Natural killer cell (primary cell): ENCODE results near the gene WLS. TPM values are rescaled to one million over a fixed set of nuclear protein-coding genes. Genes with fewer than 3 reads are reported as not detected.

ENCODE experiments used
- ATAC-seq, 3 donors: fragments of 150-1000 bp in 2 of 3; fragments of 200-7000 bp in 1 of 3; cut with Tn5 transposase; 1 replicate in 1 of 3; 2 replicates in 2 of 3; pipeline ENCODE4 v1.10.0; 2021; ENCODE audit warnings: mild to moderate bottlenecking in 2 of 3, moderate library complexity in 2 of 3
- DNase-seq, 2 donors: peaks; one replicate each; pipeline versions ENCODE4 v3.0.0 to v3.0.0-alpha.2; 2013 to 2021; ENCODE audit warnings: mixed read lengths in 1 of 2
- H3K27ac ChIP-seq: one replicate; pipeline ENCODE4 v1.5.1; 2013; ENCODE audit warnings: mild to moderate bottlenecking, low read length
- H3K27me3 ChIP-seq: one replicate; pipeline ENCODE4 v1.6.1; 2013; ENCODE audit warnings: low read length; ENCODE audit not compliant: control insufficient read depth, insufficient read depth
- H3K36me3 ChIP-seq: one replicate; pipeline ENCODE4 v1.6.1; 2013; ENCODE audit warnings: low read length; ENCODE audit not compliant: control insufficient read depth, insufficient read depth
- H3K4me1 ChIP-seq: one replicate; pipeline ENCODE4 v1.6.1; 2013; ENCODE audit warnings: low read length; ENCODE audit not compliant: control insufficient read depth, insufficient read depth
- H3K4me3 ChIP-seq: one replicate; pipeline ENCODE4 v1.5.1; 2013; ENCODE audit warnings: low read length
- H3K9me3 ChIP-seq: one replicate; pipeline ENCODE4 v1.6.1; 2013; ENCODE audit warnings: low read length; ENCODE audit not compliant: control insufficient read depth, insufficient read depth
- H3K27ac Mint-ChIP-seq, 2 donors: one replicate each; pipeline ENCODE4 v1.8.0; 2022; ENCODE audit warnings: mild to moderate bottlenecking in 2 of 2, mixed read lengths in 2 of 2, moderate library complexity in 1 of 2
- H3K27me3 Mint-ChIP-seq, 2 donors: one replicate each; pipeline ENCODE4 v1.8.0; 2022; ENCODE audit warnings: low read depth in 2 of 2, mixed read lengths in 2 of 2
- H3K36me3 Mint-ChIP-seq: one replicate; pipeline ENCODE4 v1.8.0; 2022; ENCODE audit warnings: mixed read lengths
- H3K4me1 Mint-ChIP-seq, 2 donors: one replicate each; pipeline ENCODE4 v1.8.0; 2022; ENCODE audit warnings: mixed read lengths in 2 of 2
- H3K4me3 Mint-ChIP-seq: one replicate; pipeline ENCODE4 v1.8.0; 2022; ENCODE audit warnings: mild to moderate bottlenecking, moderate library complexity, mixed read lengths
- H3K9me3 Mint-ChIP-seq, 2 donors: one replicate each; pipeline ENCODE4 v1.8.0; 2022; ENCODE audit warnings: mixed read lengths in 2 of 2
- CTCF ChIP-seq: fragments of 200-600 bp; IDR thresholded peaks from one replicate; pipeline ENCODE4 v1.8.0; 2022; ENCODE audit warnings: antibody characterized with exemption
- WGBS: methylation state at CpG from one replicate; pipeline ENCODE4 v1.1.7; 2013; ENCODE audit warnings: missing lambda C conversion rate; ENCODE audit not compliant: insufficient coverage; 5-methylcytosine and 5-hydroxymethylcytosine counted together
- intact Hi-C: fragments of 100-400 bp; cut with micrococcal nuclease; formaldehyde crosslinking; loops from one replicate; pipeline ENCODE4 v1.14.2; 2022
- total RNA-seq, 4 donors: library from RNA; stranded (reverse); fragments of 120-200 nt in 1 of 4; gene quantifications; one replicate each; pipeline versions ENCODE4 v1.2.3 to v1.2.4, GENCODE V29; 2013 to 2022

The WLS gene
- total RNA-seq, 3 donors from 2014 or later (not counting 1 experiment from before 2014, with no cell fraction given), result 0.75 to 1.4 TPM; not detected in 1

- H3K4me3 Mint-ChIP-seq, result no peak overlapping the region
- H3K4me1 ChIP-seq, result no peaks in the 10 kb centered on the region
- H3K9me3 ChIP-seq, result no peaks in the 10 kb centered on the region
- 87% methylated on average over 4 of the region's 4 CpGs for WGBS
- H3K27ac Mint-ChIP-seq, result no peak overlapping the region
- no peak overlapping the region for H3K27ac ChIP-seq
- H3K36me3 Mint-ChIP-seq, result no peaks in the 10 kb centered on the region
- DNase-seq (no peak), ATAC-seq (no peak)
- TF ChIP-seq CTCF, result no peak
- intact Hi-C loops, result no loop called here
- no peak overlapping the region for H3K4me3 ChIP-seq
- no peaks in the 10 kb centered on the region for H3K36me3 ChIP-seq
- no peaks in the 10 kb centered on the region for H3K27me3 Mint-ChIP-seq
- H3K27me3 ChIP-seq, result no peaks in the 10 kb centered on the region
- H3K4me1 Mint-ChIP-seq, result no peaks in the 10 kb centered on the region
- peaks cover under 1 to 11% of the 10 kb centered on the region in 2 donors for H3K9me3 Mint-ChIP-seq
These were observed 145.1 kb downstream of the WLS start for GRCh38 chr1:68087184-68087583.

- TF ChIP-seq CTCF, result no peak
- ATAC-seq (no peak), DNase-seq (no peak)
- H3K4me1 Mint-ChIP-seq, result no peaks in the 10 kb centered on the region
- no peaks in the 10 kb centered on the region for H3K36me3 Mint-ChIP-seq
- no peaks in the 10 kb centered on the region for H3K4me1 ChIP-seq
- intact Hi-C loops, result no loop called here
- H3K9me3 Mint-ChIP-seq, result peaks cover 0 to 8% of the 10 kb centered on the region in 2 donors
- H3K27ac Mint-ChIP-seq, result no peak overlapping the region
- no peaks in the 10 kb centered on the region for H3K27me3 Mint-ChIP-seq
- H3K27ac ChIP-seq, result no peak overlapping the region
- no peaks in the 10 kb centered on the region for H3K36me3 ChIP-seq
- H3K9me3 ChIP-seq, result no peaks in the 10 kb centered on the region
- no peak overlapping the region for H3K4me3 Mint-ChIP-seq
- H3K4me3 ChIP-seq, result no peak overlapping the region
- H3K27me3 ChIP-seq, result no peaks in the 10 kb centered on the region
- WGBS, result no CpG with 5 or more reads among the region's 1 CpG
These were observed 146.6 kb downstream of the WLS start for GRCh38 chr1:68085752-68086151.

GRCh38 chr1:68083686-68084085 lies 148.6 kb downstream of the WLS start:
- Histone ChIP-seq H3K36me3 (no peaks in the 10 kb centered on the region), H3K4me1 (no peaks in the 10 kb centered on the region), H3K4me3 (no peak overlapping the region), H3K27ac (no peak overlapping the region), H3K27me3 (no peaks in the 10 kb centered on the region), H3K9me3 (no peaks in the 10 kb centered on the region)
- no peak for ATAC-seq
- Mint-ChIP-seq H3K9me3 (peaks cover 0 to 5% of the 10 kb centered on the region in 2 donors), H3K4me1 (no peaks in the 10 kb centered on the region), H3K36me3 (no peaks in the 10 kb centered on the region), H3K4me3 (no peak overlapping the region), H3K27me3 (no peaks in the 10 kb centered on the region), H3K27ac (no peak overlapping the region)
- DNase-seq, result no peak
- TF ChIP-seq CTCF, result no peak
- intact Hi-C loops, result no loop called here
- 46% methylated on average over 2 of the region's 2 CpGs for WGBS

GRCh38 chr1:68081775-68082283 lies 150.5 kb downstream of the WLS start:
- no peaks in the 10 kb centered on the region for H3K27me3 ChIP-seq
- no peaks in the 10 kb centered on the region for H3K9me3 ChIP-seq
- H3K36me3 ChIP-seq, result no peaks in the 10 kb centered on the region
- H3K27ac ChIP-seq, result no peak overlapping the region
- H3K4me1 Mint-ChIP-seq, result no peaks in the 10 kb centered on the region
- no peaks in the 10 kb centered on the region for H3K27me3 Mint-ChIP-seq
- intact Hi-C loops, result no loop called here
- H3K4me1 ChIP-seq, result no peaks in the 10 kb centered on the region
- DNase-seq, result no peak
- H3K9me3 Mint-ChIP-seq, result peaks cover 0 to 7% of the 10 kb centered on the region in 2 donors
- no peak for TF ChIP-seq CTCF
- ATAC-seq, result no peak
- H3K27ac Mint-ChIP-seq, result no peak overlapping the region
- no peaks in the 10 kb centered on the region for H3K36me3 Mint-ChIP-seq
- no peak overlapping the region for H3K4me3 ChIP-seq
- H3K4me3 Mint-ChIP-seq, result no peak overlapping the region
